NK-92 treated with Interleukin-12 subunit alpha and Interleukin-12 subunit beta, amount 100 ng/mL, for 24 hours (cell line): ENCODE measurements around the gene CCDC54.
"Not testable (repeated sequence)": the region's sequence is repeated elsewhere in the genome, so short reads cannot be mapped to it uniquely, and the experiment has no call there.

Source experiments
- DNase-seq: peaks from one replicate; lab custom pipeline; 2025; lab: John Stamatoyannopoulos, UW

The CCDC54 gene

GRCh38 chr3:107377151-107377550 is at the start of gene CCDC54:
Gene CCDC54, plus strand, starts transcription at chr3:107377439. Its CDS starts 149 bp downstream, at chr3:107377588.
- DNase-seq: no peak

DNA sequence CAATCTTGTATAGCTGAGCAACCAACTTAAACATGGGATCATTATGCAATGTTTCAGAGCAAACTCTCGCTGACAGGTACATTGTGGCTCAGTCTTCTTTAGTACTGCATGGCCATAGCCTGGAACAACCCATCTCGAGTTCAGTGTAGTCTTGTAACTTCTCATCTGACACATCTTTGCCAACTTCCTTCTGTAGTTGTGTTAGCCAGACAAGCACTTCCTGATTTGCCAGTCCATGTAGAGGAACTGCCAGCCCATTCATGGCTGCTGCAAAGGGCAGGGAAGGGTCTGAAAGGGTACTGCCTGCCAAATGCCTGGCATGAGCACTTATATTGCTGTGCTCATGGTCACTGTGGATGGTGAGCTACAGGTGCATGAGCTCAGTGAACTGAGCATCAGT is 49.2 kb upstream of the CCDC54 start:
- no peak for DNase-seq

DNA sequence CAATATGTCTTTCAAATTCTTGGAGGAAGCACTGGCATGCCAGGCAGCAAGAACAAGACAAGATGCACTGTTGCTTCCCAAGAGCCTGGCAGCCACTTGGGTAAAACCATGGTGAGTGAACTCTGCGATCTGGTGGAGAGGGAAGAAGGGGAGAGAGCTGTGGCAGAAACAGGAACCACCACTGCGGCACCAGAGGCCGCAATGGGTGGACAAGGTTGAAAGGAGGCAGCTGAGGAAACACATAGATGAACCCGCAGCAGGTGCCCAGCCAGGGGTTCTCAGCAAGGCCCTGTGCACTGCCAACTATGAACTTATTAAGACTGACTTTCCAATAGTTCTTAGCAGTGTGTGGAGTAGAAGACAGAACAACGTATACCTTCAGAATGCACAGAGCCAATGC is 48.2 kb upstream of the CCDC54 start:
- DNase-seq: no peak

GRCh38 chr3:107339690-107340089 is 37.5 kb upstream of the CCDC54 start:
- not testable (repeated sequence) for DNase-seq

- DNase-seq: no peak
These were observed 32.5 kb upstream of the CCDC54 start for GRCh38 chr3:107344722-107345121.

DNA sequence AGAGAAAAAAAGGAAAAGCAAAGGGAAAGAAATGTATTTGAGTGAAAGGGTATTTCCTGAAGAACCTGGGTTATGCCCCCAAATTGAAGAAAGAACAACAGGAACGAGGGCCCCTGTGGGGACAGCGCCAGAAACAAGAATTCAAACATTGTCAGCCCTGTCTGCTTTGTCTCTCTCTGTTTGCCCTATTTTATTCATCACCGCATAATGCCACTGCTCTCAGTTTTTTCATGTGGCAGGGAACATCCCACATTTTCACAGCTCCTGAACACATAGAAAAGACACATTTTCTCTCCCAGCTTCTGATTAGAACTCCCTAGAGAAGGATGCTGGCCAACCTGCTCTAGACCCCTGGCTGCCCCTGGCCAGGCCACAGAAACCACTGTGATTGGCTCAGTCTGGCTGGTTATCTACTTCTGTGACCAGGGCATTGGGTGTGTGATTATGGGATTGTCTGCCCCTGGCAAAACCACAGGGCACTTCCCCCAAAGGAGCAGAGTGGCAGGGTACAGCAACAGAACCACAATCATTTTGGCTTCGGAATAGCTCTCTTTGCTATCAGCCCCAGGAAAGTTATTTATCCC is 31.3 kb upstream of the CCDC54 start:
- DNase-seq: no peak

DNA sequence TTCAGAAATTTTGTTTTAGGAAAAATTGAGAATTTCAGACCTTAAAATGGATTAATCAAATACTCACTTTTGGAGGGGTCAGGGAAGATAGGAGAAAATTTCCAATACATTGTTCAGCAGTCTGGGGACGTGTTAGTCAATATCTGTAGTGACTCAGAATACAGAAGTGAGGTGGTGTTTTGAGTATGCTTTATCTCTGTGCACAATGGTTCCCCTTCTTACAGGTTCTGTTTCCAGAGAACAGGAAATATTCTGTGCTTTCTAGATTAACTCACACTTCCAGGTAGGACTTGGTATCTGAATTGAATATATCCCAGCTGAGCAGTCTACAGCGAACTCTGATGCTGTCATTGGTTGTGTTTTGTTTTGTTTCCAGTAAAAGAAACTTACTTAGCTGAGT is 30.7 kb upstream of the CCDC54 start:
- DNase-seq: no peak

GRCh38 chr3:107347751-107348150 is 29.5 kb upstream of the CCDC54 start:
- DNase-seq: no peak

DNA sequence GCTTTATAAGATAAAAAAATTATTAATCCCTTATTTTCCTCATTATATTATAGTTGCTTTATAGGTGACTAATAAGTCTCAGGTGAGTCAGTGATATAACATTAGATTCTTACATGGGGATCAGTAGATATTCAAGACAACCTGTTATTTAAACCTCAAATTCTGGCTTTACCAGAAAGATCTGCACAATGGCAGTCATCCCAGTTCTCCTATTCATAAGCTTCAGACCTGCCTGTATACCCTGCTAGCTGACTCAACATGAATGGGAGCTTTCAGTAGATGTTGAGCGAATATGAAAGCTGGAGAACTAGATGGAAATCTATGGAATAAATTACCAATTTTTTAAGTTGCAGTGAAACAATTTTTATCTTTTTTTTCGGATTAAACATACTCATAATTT is 20.5 kb upstream of the CCDC54 start:
- no peak for DNase-seq

- no peak for DNase-seq
These were observed 15.6 kb upstream of the CCDC54 start for GRCh38 chr3:107361633-107362032.

DNA sequence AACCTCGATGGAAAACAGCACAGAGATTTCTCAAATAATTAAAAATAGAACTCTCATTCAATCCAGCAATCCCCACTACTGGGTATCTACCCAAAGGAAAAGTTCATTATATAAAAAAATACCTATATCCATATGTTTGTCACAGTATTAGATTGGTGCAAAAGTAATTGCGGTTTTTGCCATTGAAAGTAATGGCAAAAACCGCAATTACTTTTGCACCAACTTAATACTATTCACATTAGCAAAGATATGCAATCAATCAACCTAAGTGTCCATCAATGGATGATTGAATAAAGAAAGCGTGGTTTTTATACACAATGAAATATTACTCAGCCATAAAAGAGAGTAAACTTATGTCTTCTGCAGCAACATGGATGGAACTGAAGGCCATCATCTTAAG is 12.2 kb upstream of the CCDC54 start:
- DNase-seq: no peak

DNA sequence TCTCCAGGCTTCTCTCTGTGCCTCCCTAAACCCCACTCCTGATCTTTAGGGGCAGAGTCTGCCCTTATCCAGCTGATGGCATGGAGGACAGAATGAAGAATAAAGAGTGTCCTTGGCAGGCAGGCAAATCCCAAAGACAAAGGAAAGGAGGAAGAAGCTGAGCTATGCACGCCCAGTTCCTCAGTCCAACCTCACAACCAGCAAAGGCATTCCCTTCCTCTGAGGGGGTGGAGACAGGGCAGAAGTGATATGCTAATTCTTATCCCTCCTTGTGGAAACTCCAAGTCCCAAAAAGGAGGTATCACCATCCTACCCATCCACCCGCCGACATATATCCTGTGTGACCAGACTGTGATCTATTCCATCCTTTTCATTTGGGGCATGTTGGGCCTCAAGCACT is 10.5 kb upstream of the CCDC54 start:
- DNase-seq: no peak

- no peak for DNase-seq
These were observed 9.9 kb upstream of the CCDC54 start for GRCh38 chr3:107367353-107367752.

- DNase-seq: no peak
These were observed 8.4 kb upstream of the CCDC54 start for GRCh38 chr3:107368654-107369398.

GRCh38 chr3:107369791-107370190 is 7.4 kb upstream of the CCDC54 start:
- no peak for DNase-seq

DNA sequence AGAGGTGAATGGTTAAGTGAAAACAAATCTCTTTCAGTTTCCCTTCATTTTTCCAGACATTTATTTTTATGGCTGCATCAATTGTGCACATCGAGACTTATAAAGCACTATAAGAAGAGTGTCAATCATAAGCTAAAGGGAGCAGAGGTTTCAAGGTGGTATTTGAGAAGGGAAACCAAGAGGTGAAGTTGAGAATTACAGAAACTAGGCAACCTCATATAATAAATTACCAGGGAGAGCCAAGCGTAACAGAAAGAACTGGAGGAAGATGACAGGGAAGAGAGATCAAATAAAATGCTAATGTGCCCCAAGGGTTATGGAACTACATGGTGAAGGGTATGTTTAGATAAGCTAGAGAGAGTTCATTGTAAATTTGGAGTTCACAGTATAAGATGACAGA is 6.3 kb upstream of the CCDC54 start:
- no peak for DNase-seq

DNA sequence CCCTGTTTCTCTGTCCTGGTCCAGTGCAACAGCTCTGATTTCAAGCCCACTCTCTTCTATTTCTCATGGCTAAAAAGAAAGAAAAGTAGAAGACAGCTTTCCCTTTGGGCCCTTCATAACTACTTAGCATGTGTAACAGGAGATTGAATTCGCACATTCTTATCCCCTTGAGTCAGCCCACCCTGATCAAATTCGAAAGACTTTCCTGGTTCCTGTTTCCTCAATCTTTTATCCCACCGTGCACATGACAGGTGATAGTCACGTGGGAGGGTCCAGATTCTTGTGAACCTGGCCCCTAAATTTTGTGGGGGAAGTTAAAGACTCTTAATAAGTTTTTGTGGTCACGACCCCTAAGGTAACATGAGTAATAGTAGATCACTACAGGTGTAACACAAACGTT is 4.7 kb upstream of the CCDC54 start:
- no peak for DNase-seq

- DNase-seq: no peak
These were observed 3.3 kb upstream of the CCDC54 start for GRCh38 chr3:107373896-107374295.

DNA sequence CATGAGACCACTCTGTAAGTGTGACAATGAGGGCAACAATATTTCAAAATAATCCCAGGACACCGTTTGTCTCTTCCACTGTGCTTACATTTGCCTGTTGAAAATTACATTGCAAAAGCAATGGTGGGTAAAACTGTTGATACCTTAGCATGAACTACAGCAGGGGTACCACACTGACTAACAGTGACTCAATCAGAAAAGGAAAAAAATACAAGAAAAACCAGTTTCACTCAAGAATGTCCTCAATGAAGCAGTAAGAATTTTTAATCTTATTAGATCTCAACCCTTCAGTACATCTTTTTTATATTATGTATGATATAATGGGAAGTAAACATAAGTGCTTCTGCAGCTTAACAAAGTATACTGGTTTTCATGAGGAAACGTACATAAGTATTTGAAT is 1.6 kb upstream of the CCDC54 start:
- no peak for DNase-seq

GRCh38 chr3:107382631-107383030 is 5.4 kb downstream of the CCDC54 start:
- DNase-seq: no peak

- DNase-seq: no peak
These were observed 7.2 kb downstream of the CCDC54 start for GRCh38 chr3:107384428-107384827.

GRCh38 chr3:107384907-107385306 is 7.7 kb downstream of the CCDC54 start:
- DNase-seq: no peak

DNA sequence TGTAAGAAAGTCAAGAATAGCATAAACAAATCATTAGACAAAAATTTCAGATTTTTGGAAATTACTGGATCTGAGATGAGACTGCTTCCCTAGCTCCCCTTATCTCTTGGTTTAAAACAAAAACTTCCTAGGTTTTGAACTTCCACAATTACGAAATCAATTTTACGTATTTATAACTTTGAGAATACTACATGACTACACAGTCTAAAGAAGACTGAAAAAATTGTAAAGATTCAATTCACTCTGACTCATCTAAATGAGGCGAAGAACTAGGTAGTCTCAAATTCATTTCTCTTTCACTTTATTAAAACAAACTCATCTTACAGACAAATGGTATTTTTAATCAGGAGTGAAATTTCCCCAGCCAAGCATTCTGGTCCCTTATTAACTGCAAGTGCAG is 10.3 kb downstream of the CCDC54 start:
- DNase-seq: no peak

DNA sequence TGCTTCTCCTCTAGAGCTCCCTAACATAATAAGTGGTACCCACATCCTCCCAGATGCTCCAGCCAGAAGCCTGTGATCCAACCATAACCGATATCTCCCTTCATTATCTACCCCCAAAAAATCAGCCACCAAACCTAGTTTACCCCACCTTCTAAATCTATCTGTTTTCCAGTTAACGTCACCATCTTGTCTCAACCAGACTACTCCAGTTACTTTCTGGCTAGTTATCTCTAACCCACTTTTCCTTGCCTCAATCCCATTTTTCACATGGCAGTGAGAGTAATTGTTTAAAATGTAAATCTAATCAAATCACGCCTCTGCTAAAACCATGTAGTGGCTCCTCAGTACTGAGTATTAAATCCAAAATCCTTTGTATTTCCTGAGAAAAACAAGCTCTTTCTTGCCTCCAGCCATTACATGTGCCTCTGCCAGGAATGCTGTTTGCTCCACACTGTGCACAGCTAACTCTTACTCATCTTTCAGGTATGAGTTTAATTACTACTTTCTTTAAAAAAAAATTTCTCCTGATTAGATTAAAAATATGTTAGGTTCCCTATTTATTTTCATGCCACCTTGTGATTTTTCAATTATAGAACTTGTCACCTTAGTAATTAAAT is 15.4 kb downstream of the CCDC54 start:
- DNase-seq: no peak
